HEK293 (cell line): ENCODE results near the gene PBX2.
A peak's percentile ranks its signal among the peaks of the same experiment; 100 is the strongest.

Experiments used
- FEZF1 ChIP-seq: fragments of 450-650 bp; formaldehyde crosslinking; IDR thresholded peaks from 2 replicates; pipeline ENCODE4 v1.5.1; 2016; ENCODE audit warnings: missing biosample characterization, missing genetic modification characterization
- HOXC10 ChIP-seq: sonication (generic); formaldehyde crosslinking; IDR thresholded peaks from 2 replicates; pipeline ENCODE4 v1.8.1; 2023; ENCODE audit warnings: mild to moderate bottlenecking, missing genetic modification reagents
- KLF8 ChIP-seq: fragments of 450-650 bp; formaldehyde crosslinking; IDR thresholded peaks from 2 replicates; pipeline ENCODE4 v1.5.1; 2016; ENCODE audit warnings: missing biosample characterization, missing genetic modification characterization
- WT1 ChIP-seq: fragments of 450-650 bp; formaldehyde crosslinking; IDR thresholded peaks from 2 replicates; pipeline ENCODE4 v1.5.1; 2016; ENCODE audit warnings: missing biosample characterization, missing genetic modification characterization
- ZNF133 ChIP-seq: fragments of 450-650 bp; formaldehyde crosslinking; IDR thresholded peaks from 2 replicates; pipeline ENCODE4 v1.5.1; 2016; ENCODE audit warnings: missing biosample characterization, missing genetic modification characterization
- ZNF24 ChIP-seq: fragments of 450-650 bp; formaldehyde crosslinking; IDR thresholded peaks from 2 replicates; pipeline ENCODE4 v1.5.1; 2016; ENCODE audit warnings: missing biosample characterization, missing genetic modification characterization
- ZNF341 ChIP-seq: fragments of 450-650 bp; formaldehyde crosslinking; IDR thresholded peaks from 2 replicates; pipeline ENCODE4; 2016; ENCODE audit warnings: low read depth, missing biosample characterization, missing genetic modification characterization
- ZNF549 ChIP-seq: fragments of 450-650 bp; IDR thresholded peaks from 2 replicates; pipeline ENCODE4 v1.5.1; 2018; ENCODE audit warnings: missing biosample characterization, missing genetic modification characterization, mild to moderate bottlenecking, inconsistent platforms, moderate library complexity
- ZNF76 ChIP-seq: fragments of 450-650 bp; formaldehyde crosslinking; IDR thresholded peaks from 2 replicates; pipeline ENCODE4; 2016; ENCODE audit warnings: low read depth, missing biosample characterization, missing genetic modification characterization, borderline replicate concordance
- TF ChIP-seq, protein P1 (sequence below): fragments of 450-650 bp; formaldehyde crosslinking; IDR thresholded peaks from 2 replicates; pipeline ENCODE4 v1.5.1; 2016; ENCODE audit warnings: missing biosample characterization, missing genetic modification characterization
- TF ChIP-seq, protein P2 (sequence below): fragments of 450-650 bp; formaldehyde crosslinking; IDR thresholded peaks from 2 replicates; pipeline ENCODE4 v1.5.1; 2016; ENCODE audit warnings: missing biosample characterization, missing genetic modification characterization
- TF ChIP-seq, protein P3 (sequence below): fragments of 450-650 bp; formaldehyde crosslinking; IDR thresholded peaks from 2 replicates; pipeline ENCODE4 v1.5.1; 2016; ENCODE audit warnings: missing biosample characterization, missing genetic modification characterization
- TF ChIP-seq, protein P4 (sequence below): fragments of 450-650 bp; formaldehyde crosslinking; IDR thresholded peaks from 2 replicates; pipeline ENCODE4 v1.5.1; 2016; ENCODE audit warnings: missing biosample characterization, missing genetic modification characterization, low read depth
- TF ChIP-seq, protein P5 (sequence below): fragments of 450-650 bp; formaldehyde crosslinking; IDR thresholded peaks from 2 replicates; pipeline ENCODE4 v1.5.1; 2016; ENCODE audit warnings: missing biosample characterization, missing genetic modification characterization

Gene PBX2

DNA sequence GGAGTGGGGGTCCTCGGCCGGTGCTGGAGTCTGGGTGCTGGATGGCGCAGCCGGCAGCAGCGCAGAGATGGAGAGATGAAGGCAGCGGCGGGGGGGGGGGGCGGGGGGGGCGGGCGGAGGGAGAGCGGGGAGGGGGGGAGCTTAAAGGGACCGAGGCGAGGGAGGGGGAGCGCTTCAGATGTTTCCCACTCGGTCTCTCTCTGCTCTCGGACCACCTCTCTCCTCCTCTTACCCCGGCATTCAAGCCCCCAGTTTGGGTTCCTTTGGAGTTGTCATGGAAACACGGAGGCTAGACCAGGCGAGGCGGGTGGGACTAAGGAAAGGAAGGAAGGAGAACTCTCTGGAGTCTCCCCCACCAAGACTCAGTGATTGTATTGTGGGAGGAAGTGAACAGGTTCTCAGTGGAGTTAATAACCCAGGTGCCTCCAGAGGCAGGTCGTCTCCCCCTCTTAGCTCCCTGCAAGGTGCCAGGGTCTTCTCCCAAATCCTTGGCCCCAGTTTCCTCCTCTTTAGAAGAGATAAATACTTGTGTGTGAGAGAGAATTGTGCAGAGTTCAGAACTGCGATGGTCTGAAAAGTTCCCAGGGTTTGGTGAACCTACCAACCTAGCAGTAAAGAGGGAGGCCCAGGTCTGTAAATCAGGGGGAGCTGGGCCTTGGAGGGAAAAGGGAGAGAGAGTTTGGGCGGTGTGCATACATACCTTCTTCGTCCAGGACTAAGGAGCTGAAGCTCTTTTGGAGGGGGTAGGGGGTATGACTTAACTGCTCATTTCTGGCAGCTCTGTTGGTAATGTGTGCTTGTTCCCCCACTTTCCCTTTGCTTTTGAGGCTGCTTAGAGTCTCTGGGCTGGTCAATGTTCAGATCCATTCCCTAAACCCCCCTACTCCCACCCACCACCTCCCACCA lies 37.9 kb downstream of the PBX2 start, which contains the start of gene PRRT1 (continued):
- TF ChIP-seq WT1 (tag by site-specific recombination) (0 out of 2 replicates have a peak, but pooled peaks have one; percentile 15), KLF8 (tag by site-specific recombination) (no peak), FEZF1 (peak; percentile 41; the same call in 1 of the 2 replicates), ZNF341 (peak; percentile 21; the same call in 1 of the 2 replicates), ZNF133 (tag by site-specific recombination) (no peak), ZNF24 (tag by site-specific recombination) (no peak), ZNF76 (tag by site-specific recombination) (no peak), HOXC10 (CRISPR knock-in tag) (no peak), ZNF549 (tag by site-specific recombination) (no peak)
- TF ChIP-seq, protein P1, sequence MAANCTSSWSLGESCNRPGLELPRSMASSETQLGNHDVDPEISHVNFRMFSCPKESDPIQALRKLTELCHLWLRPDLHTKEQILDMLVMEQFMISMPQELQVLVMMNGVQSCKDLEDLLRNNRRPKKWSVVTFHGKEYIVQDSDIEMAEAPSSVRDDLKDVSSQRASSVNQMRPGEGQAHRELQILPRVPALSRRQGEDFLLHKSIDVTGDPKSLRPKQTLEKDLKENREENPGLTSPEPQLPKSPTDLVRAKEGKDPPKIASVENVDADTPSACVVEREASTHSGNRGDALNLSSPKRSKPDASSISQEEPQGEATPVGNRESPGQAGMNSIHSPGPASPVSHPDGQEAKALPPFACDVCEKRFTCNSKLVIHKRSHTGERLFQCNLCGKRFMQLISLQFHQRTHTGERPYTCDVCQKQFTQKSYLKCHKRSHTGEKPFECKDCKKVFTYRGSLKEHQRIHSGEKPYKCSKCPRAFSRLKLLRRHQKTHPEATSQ (tag by site-specific recombination) = no peak
- TF ChIP-seq, protein P2, sequence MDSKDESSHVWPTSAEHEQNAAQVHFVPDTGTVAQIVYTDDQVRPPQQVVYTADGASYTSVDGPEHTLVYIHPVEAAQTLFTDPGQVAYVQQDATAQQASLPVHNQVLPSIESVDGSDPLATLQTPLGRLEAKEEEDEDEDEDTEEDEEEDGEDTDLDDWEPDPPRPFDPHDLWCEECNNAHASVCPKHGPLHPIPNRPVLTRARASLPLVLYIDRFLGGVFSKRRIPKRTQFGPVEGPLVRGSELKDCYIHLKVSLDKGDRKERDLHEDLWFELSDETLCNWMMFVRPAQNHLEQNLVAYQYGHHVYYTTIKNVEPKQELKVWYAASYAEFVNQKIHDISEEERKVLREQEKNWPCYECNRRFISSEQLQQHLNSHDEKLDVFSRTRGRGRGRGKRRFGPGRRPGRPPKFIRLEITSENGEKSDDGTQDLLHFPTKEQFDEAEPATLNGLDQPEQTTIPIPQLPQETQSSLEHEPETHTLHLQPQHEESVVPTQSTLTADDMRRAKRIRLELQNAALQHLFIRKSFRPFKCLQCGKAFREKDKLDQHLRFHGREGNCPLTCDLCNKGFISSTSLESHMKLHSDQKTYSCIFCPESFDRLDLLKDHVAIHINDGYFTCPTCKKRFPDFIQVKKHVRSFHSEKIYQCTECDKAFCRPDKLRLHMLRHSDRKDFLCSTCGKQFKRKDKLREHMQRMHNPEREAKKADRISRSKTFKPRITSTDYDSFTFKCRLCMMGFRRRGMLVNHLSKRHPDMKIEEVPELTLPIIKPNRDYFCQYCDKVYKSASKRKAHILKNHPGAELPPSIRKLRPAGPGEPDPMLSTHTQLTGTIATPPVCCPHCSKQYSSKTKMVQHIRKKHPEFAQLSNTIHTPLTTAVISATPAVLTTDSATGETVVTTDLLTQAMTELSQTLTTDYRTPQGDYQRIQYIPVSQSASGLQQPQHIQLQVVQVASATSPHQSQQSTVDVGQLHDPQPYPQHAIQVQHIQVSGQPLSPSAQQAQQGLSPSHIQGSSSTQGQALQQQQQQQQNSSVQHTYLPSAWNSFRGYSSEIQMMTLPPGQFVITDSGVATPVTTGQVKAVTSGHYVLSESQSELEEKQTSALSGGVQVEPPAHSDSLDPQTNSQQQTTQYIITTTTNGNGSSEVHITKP = peak; percentile 61
- TF ChIP-seq, protein P3, sequence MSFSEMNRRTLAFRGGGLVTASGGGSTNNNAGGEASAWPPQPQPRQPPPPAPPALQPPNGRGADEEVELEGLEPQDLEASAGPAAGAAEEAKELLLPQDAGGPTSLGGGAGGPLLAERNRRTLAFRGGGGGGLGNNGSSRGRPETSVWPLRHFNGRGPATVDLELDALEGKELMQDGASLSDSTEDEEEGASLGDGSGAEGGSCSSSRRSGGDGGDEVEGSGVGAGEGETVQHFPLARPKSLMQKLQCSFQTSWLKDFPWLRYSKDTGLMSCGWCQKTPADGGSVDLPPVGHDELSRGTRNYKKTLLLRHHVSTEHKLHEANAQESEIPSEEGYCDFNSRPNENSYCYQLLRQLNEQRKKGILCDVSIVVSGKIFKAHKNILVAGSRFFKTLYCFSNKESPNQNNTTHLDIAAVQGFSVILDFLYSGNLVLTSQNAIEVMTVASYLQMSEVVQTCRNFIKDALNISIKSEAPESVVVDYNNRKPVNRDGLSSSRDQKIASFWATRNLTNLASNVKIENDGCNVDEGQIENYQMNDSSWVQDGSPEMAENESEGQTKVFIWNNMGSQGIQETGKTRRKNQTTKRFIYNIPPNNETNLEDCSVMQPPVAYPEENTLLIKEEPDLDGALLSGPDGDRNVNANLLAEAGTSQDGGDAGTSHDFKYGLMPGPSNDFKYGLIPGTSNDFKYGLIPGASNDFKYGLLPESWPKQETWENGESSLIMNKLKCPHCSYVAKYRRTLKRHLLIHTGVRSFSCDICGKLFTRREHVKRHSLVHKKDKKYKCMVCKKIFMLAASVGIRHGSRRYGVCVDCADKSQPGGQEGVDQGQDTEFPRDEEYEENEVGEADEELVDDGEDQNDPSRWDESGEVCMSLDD = no peak
- TF ChIP-seq, protein P4, sequence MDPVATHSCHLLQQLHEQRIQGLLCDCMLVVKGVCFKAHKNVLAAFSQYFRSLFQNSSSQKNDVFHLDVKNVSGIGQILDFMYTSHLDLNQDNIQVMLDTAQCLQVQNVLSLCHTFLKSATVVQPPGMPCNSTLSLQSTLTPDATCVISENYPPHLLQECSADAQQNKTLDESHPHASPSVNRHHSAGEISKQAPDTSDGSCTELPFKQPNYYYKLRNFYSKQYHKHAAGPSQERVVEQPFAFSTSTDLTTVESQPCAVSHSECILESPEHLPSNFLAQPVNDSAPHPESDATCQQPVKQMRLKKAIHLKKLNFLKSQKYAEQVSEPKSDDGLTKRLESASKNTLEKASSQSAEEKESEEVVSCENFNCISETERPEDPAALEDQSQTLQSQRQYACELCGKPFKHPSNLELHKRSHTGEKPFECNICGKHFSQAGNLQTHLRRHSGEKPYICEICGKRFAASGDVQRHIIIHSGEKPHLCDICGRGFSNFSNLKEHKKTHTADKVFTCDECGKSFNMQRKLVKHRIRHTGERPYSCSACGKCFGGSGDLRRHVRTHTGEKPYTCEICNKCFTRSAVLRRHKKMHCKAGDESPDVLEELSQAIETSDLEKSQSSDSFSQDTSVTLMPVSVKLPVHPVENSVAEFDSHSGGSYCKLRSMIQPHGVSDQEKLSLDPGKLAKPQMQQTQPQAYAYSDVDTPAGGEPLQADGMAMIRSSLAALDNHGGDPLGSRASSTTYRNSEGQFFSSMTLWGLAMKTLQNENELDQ (tag by site-specific recombination) = no peak
- TF ChIP-seq, protein P5, sequence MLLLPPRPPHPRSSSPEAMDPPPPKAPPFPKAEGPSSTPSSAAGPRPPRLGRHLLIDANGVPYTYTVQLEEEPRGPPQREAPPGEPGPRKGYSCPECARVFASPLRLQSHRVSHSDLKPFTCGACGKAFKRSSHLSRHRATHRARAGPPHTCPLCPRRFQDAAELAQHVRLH (tag by site-specific recombination) = no peak
